Mammary microvascular endothelial cell (primary cell): Measurements from ENCODE around the gene FN1. TPM values are rescaled to one million over a fixed set of nuclear protein-coding genes. Genes with fewer than 3 reads are reported as not detected.

Experiments used
- total RNA-seq: library from RNA; depleted of rRNA; stranded (reverse); fragments of >200 nt; gene quantifications from 2 replicates; pipeline ENCODE4 v1.2.3, GENCODE V29; 2015

Gene FN1
- 639 and 766 TPM in 2 replicates for total RNA-seq

GRCh38 chr2:215435870-215436704 lies at the start of gene FN1:
FN1 (minus strand) TSS chr2:215436068; CDS start chr2:215435802, 266 bp downstream.

DNA sequence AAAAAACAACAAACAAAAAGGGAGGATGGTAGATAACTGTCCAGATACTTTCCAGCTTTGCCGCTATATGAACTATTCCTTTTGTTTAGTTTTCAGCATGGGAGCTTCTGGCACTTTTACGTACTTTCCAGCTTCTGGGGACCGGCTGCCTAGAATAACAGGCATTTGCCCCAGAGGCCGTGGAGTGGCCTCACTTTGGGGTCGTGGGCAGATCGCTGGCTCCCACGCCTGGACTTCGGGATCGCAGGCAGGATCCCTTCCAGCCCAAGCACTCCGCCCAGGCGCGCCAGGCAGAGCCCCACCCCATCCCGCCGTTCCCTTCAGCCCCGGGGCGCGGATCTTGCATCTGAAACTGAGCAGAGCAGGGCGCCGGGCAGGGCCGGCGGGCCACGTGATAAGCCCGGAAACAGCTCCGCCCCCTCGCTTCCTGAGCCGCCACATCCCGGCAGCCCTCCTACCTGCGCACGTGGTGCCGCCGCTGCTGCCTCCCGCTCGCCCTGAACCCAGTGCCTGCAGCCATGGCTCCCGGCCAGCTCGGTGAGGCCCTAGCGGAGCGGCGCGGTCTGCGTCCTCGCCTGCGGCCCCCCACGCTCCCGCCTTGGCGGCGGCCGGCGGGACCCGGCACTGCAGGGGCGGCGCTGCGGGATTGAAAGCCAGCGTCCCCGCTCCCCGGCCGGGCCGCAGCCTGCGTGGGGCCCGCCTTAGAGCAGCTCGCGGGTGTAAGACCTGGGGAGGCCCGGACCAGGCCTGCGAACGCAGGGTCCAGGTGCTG lies 124.1 kb downstream of the FN1 start, which contains the start of gene ATIC:
Gene ATIC, plus strand, starts transcription at position 435 of the 772 bp plus-strand sequence. Its CDS starts 84 bp downstream, at position 519.

Other genes starting within 250 kb of the FN1 start
- 37.7 and 38.7 TPM in 2 replicates for gene ATIC, start 124.0 kb downstream of the FN1 start, total RNA-seq